Measurements from ENCODE around the gene A2ML1. TPM values are rescaled to one million over a fixed set of nuclear protein-coding genes. Genes with fewer than 3 reads are reported as not detected.
"Not testable (repeated sequence)": the region's sequence is repeated elsewhere in the genome, so short reads cannot be mapped to it uniquely, and the experiment has no call there.

The A2ML1 gene
- total RNA-seq, 1 experiment from 2014 or later = not detected

DNA sequence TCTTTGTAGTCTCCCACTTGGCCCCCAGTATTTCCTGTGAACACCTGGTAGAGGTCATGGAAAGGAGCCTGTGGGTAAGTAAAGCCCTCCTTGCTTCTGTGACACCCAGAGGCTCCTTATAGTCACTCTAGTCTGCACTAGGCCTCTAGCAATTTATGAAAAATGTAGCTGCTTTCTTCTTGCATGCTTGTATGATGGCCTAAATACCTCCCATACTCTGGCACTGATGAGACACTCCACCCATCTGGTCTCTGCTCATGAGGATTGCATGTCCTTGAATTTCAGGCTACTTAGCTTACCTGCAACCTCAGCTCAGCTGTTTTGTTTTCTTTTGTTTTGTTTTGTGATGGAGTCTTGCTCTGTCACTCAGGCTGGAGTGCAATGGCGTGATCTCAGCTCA lies 4.6 kb upstream of the A2ML1 start:
- no peak for DNase-seq (ENCODE audit: low spot score)

DNA sequence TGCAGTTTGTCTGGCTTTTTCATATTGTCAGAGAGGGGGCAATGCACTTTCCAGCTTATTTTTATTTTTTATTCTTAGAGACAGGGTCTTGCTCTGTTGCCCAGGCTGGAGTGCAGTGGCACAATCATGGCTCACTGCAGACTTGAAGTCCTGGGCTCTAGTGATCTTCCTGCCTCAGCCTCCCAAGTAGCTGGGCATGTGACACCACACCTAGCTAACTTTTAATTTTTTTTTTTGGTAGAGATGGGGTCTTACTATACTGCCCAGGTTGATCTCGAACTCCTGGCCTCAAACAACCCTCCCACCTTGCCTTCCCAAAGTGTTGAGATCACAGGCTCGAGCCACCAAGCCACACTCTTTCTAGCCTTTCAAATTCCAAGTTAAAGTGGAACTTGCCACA lies 3.9 kb upstream of the A2ML1 start:
- no peak for DNase-seq (ENCODE audit: low spot score)

DNA sequence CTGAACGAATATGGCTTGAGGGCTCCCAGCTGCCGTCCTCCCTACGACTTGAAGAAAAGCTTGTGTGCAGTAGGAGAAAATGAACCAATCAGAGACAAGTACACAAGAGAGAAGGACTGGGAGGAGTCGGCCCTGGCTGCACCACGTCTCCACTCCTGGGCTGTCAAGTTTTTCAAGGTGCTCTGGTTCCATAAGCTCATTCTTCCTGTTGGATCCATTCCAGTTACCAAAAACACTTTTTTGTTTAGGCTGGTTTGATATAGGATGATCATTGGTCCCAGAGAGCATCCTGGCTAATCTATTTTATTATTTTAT lies 2.8 kb upstream of the A2ML1 start:
- no peak for DNase-seq (ENCODE audit: low spot score)

DNA sequence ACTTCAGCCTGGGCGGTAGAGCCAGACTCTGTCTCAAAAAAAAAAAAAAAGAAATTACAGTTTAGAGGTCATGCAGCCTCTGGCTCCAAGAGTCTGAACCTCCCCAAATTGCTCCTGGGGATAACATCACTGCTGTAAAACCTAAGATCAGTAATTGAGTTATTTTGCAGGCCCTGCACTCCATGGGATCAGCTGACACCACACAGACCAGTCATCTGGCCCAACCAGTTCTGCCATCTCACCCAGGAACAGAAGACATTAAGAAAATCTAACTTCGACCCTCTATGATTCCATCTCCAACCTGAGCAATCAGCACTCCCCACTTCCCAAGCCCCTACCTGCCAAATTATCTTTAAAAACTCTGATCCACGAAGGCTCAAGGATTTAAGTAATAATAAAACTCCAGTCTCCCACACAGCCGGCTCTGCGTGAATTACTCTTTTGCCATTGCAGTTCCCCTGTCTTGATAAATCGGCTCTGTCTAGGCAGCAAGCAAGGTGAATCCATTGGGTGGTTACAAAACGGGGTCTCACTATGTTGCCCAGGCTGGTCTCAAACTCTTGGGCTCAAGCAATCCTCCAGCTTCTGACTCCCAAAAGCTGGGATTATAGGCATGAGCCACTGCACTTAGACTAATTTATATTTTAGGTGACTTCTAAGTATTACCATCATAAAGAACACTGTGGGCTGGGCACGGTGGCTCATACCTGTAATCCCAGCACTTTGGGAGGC lies 1.6 kb upstream of the A2ML1 start:
- not testable (repeated sequence) for DNase-seq (ENCODE audit: low spot score)

DNA sequence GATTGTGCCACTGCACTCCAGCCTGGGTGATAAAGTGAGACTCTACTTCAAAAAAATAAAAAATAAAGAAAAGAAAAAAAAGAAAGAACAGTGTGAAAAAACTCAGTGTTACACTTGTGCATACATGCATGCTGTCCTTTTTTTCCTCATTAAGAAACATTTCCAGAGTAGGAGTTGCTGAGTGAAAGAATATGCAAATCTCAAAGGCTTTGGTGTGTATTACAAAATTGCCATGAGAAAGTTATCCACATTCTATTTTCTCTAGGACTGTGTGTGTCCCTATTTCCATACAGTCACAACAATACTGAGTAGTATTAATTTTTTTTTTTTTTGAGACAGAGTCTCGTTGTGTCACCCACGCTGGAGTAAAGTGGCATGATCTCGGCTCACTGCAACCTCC lies 830 bp upstream of the A2ML1 start:
- DNase-seq (ENCODE audit: low spot score) = no peak

DNA sequence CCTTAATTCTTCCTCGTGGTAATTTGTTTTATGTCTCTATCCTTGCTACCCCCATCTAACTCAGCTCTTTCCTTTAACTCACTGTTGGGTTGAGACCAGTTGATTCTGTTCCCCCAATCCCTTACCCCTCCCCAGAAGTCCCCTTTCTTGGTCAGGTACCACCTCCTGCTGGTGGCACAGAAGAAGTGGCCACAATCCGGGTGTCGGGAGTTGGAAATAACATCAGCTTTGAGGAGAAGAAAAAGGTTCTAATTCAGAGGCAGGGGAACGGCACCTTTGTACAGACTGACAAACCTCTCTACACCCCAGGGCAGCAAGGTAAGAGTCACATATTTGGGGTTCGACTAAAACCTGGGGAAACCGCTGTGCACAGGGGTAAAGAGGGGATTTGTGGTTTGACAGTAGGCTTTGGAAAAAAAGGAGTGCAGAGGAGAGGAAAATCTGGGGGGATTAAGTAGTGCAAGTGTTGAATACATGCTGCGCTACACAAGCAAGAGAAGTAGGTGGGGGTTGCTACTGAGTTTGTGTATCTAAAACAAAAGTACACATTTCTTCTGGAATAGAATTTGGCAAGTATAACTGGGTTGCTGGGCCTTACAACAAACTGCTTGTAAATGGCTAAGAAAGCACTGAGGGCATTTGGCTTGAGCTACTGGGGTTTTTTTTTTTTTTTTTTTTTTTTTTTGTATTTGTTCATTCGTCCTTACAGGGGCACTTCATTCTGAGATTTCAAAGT lies 1.3 kb downstream of the A2ML1 start:
- DNase-seq (ENCODE audit: low spot score) = no peak

DNA sequence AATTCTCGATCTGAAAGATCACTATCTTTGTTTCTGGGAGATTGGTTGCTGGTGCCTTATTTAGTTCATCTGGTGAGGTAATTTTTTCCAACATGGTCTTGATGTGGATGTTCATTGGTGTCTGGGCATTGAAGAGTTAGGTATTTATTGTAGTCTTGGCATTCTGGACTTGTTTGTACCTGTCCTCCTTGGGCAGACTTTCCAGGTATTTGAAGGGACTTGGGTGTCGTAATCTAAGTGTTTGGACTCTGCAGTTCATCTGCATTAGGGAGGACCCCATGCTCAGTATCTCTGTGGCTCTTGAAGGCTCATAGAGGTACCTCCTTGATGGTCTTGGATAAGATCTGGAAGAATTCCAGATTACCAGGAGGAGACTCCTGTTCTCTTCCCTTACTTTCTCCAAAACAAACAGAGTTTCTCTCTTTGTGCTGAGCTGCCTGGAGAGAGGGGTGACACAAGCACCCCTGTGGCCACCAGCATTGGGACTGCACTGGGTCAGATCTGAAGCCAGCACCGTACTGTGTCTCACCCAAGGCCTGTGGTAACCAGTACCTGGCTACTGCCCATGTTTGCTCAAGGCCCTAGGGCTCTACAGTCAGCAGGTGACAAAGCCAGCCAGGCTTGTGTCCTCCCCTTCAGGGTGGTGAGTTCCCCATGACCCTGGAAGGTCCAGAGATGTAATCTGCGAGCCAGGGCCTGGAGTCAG lies 5.3 kb downstream of the A2ML1 start:
- no peak for DNase-seq (ENCODE audit: low spot score)

DNA sequence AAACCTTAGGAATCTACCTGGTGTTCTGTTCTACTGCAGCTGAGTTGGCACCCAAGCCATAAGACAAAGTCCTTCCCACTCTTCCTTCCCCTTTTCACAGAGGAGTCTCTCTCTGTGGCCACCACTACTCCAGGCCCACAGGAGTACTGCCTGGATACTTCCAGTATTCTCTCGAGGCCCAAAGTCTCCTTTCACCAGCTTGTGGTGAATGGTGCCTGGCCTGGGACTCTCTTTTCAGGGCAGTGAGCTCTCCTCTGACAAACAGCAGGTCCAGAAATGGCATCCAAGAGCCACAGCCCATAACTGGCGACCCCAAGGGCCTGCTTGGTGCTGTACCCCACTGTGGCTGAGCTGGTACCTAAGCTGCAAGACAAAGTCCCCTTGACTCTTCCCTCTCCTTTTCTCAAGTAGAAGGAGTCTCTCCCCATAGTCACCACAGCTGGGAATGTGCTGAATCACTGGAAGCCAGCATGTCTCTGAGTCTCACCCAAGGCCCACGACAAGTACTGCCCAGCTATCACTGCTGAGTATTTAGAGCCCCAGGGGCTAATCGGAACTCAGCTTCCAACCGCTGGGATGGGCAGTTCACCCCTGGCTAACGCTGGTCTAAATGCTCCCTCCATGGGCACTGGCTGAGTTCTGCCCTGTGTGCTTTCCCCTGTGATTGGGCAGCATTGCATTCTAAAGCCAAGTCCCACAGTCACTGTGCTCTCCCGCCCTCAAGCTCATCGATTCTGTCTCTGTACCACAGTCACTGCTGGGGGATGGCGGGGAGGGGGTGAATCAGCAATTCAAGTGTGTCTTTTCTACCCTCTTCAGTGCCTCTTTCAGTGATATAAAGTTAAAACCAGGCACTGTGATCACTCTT lies 6.1 kb downstream of the A2ML1 start:
- no peak for DNase-seq (ENCODE audit: low spot score)

DNA sequence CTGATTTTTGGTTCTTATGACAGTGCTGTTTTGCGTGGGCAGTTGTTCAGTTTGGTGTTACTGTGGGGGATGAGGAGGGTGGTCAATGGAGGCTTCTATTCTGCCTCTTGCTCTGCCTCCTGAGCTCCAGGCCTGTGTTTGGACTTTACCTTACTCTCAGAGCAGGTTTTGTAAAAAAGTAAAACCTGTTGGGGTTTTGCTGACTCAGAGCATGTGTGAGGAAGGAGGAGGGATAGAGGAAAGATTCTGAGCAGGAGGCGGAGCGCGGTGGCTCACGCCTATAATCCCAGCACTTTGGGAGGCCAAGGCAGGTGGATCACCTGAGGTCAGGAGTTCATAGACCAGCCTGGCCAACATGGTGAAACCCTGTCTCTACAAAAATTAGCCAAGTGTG lies 6.7 kb downstream of the A2ML1 start:
- DNase-seq (ENCODE audit: low spot score) = no peak

DNA sequence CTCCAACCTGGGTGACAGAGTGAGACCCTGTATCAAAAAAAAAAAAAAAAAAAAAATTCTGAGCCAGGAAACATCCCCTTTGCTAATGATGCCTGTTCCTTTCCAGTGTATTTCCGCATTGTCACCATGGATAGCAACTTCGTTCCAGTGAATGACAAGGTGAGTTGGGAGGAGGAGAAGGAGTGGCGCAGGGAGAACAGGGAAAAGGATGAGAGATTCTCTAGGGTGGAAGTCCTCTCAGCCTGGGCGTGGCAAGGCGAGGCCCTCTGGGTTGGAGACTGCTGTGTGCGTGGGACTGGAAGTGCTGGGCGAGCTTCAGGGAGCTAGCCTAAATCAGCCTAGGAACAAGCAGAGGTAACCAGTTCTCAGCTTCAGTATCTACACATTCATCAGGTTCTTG lies 7.2 kb downstream of the A2ML1 start:
- no peak for DNase-seq (ENCODE audit: low spot score)

DNA sequence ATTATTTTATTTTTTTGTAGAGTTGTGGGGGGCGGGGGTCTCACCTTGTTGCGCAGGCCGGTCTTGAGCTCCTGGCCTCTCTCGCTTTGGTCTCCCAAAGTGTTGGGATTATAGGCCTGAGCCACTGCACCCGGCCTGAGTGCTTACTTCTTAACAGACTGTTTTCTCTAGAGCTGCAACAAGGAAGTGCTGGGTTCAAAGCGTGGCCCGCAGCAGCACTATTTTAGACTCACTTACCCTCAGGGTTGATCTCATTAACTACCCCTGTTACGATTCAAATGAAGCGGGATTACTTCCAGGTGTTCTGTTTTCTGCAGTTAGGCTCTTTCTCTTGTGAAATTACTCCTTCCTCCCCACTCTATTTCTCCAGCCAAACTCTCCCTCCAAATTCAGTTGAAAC lies 8.7 kb downstream of the A2ML1 start:
- DNase-seq (ENCODE audit: low spot score) = no peak

DNA sequence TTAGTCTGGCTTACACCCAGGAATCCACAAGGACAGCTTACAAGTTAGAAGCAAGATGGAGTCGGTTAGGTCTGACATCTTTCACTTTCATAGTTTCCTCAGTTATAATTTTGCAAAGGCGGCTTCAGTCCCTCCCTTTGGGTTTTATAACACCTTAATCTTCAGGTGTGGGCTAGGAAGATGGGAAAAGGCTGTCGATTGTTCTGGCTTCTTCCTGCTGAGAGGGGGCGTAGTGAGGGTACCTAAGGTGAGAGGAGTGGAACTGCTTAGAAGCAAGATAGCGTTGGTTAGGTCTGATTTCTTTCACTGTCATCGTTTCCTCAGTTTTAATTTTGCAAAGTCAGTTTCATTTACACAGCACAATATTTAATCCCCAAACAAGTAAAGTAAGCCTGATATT lies 10.1 kb downstream of the A2ML1 start:
- DNase-seq (ENCODE audit: low spot score) = no peak

DNA sequence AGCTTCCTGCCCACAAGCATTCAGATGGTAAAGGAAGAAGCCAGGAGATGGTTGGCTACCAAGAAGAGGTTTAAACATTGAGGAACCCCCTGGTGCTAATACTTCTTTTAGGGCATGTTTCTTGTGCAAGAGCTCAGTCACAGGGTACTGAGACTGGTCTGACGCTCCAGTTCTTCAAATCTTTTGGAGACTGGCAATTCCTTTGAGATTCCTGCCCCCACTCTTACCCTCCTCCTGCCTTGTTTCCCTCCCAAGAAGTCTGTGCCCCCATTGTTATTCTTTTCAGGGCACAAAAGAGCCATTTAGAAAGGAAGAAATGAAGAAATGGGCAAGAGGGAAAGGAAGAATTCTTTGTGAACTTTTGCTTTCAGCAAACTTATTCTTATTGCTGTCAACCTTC lies 11.8 kb downstream of the A2ML1 start:
- no peak for DNase-seq (ENCODE audit: low spot score)

DNA sequence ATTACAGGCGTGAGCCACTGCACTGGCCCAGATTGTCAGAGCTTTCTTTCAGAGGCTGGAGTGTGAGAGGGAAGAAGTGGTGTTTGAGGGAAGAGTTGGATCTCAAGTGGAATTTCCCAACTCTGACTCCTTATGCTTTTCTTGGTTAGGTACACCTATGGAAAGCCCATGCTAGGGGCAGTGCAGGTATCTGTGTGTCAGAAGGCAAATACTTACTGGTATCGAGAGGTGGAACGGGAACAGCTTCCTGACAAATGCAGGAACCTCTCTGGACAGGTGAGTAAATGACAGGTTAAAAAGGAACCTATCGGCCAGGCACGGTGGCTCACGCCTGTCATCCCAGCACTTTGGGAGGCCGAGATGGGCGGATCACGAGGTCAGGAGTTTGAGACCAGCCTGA lies 14.9 kb downstream of the A2ML1 start:
- no peak for DNase-seq (ENCODE audit: low spot score)

DNA sequence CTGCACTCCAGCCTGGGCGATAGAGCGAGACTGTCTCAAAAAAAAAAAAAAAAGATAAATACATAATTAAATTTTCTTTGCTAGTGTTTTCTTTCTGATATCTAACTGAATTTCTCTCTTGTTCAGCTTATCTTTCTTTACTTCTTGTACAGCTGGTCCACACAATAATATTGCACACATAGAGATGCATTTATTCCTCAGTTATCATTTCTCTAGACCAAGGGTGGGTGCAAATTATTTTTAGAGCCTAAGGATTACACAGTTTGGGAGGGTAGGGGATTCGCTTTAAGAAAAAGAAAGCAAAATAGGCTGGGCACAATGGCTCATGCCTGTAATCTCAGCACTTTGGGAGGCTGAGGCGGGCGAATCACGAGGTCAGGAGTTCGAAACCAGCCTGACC lies 17.9 kb downstream of the A2ML1 start:
- no peak for DNase-seq (ENCODE audit: low spot score)

DNA sequence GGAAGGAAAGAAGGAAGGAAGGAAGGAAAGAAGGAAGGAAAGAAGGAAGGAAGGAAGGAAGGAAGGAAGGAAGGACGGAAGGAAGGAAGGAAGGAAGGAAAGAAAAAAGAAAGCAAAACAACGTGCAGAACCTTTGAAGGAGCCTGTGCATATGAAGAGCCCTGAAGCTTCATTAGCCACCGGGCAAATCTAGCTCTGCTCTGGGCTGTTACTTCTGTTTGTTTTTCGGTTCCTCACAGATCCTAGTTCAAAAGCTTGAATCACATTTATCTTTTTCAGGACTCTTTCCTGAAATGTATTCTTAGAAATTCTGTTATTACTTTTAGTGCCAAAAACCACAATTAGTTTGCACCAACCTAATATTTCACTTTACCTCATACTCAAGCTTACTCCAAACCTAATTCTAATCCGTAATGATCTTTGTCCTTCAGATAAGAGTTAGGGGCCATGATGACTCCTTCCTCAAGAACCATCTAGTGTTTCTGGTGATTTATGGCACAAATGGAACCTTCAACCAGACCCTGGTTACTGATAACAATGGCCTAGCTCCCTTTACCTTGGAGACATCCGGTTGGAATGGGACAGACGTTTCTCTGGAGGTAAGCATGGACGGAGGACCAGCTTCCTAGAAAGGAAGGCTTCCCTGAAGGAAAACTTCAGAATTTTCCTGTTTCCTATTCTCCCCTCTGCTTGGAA lies 18.7 kb downstream of the A2ML1 start:
- no peak for DNase-seq (ENCODE audit: low spot score)

DNA sequence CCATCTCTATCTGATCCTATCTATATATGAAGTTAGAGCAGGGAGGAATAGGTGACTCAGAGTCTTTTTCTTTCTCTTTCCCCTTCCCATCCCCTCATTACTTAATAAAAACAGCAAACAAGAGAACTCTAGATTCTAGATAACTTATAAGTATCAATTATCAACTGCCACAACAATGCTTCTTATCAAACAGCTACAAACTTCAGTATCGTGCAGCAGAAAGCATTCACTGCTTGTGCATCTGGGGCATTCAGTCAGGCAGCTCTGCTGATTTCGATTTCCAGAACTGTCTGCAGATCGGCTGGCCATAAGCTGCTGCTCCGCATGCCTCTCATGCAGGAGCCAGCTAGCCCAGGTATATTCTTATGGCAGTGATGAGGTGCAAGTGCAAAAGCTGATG lies 19.4 kb downstream of the A2ML1 start:
- no peak for DNase-seq (ENCODE audit: low spot score)

DNA sequence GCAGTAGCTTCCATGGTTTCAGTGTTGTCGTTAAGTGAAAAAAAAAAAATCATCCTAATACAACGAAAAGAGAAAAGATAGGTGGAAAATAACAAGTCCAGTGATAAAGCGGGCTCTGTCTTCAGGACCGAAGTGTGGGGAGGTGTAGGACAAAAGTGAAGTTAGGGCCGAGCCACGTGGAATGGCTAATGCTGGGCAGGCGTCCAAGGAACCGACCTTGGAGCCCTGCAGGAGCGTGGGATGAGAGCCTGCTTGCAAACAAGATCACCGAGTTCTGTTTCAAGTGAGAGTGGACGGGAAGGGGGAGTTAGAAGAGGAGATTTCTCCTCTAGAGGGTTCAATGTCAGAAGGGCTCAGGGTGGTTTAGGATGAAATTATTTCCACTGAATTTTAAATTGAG lies 22.2 kb downstream of the A2ML1 start:
- DNase-seq (ENCODE audit: low spot score) = no peak

DNA sequence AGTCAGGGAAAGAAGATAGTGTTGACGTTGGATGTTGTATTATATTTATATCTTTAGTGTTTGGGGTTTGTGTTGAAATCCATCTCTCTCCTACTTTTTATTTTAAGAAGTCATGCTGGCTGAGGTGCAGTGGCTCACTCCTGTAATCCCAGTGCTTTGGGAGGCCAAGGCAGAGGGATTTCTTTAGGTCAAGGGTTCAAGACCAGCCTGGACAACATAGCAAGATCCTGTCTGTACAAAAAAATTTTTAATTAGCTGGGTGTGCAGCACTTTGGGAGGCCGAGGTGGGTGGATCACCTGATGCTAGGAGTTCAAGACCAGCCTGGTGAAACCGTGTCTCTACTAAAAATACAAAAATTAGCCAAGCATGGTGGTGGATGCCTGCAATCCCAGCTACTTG lies 23.9 kb downstream of the A2ML1 start:
- no peak for DNase-seq (ENCODE audit: low spot score)

DNA sequence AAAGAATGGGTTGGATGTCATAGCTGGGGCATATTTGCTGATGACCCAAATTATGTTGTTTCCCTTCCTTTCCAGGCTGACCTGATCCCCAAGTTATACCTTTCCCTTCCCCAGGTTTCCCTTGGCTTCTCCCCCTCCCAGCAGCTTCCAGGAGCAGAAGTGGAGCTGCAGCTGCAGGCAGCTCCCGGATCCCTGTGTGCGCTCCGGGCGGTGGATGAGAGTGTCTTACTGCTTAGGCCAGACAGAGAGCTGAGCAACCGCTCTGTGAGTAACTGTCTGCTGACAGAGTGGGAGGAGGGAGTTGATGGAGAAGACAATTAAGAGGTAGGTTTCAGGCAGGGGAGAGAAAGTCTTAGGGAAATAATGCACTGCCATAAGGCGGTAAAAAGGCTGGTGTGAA lies 25.0 kb downstream of the A2ML1 start:
- no peak for DNase-seq (ENCODE audit: low spot score)

DNA sequence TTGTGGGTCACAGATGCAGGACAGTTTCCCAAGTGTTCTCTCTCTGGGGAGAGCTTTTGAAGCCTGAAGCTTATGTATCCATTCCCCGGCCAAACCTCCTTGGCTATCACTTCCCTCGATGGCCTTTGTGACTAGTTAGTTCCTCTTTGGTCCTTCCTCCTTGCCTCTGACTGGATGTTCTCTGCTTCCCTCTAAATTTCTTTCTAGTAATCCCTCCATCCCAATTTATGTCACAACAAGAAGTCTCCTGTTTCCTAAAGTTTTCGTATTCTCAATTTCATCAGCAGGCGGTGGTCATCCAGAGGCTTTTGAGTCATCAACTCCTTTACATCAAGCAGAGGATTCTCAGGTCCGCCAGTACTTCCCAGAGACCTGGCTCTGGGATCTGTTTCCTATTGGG lies 27.5 kb downstream of the A2ML1 start:
- DNase-seq (ENCODE audit: low spot score) = no peak

Measured in HT-29 (cell line).